Nephron progenitor cell (in vitro differentiated cells): ENCODE data around the gene RAB11FIP4.

ENCODE experiments used
- DNase-seq: peaks from one replicate; pipeline ENCODE4 v3.0.0; 2021
- H3K27ac Mint-ChIP-seq: 2 replicates; pipeline ENCODE4 v1.8.0; 2021; ENCODE audit warnings: mild to moderate bottlenecking, moderate library complexity, mixed read lengths
- H3K27me3 Mint-ChIP-seq: 2 replicates; pipeline ENCODE4 v1.8.0; 2021; ENCODE audit warnings: mild to moderate bottlenecking, low read depth, mixed read lengths; ENCODE audit not compliant: poor library complexity
- H3K36me3 Mint-ChIP-seq: 2 replicates; pipeline ENCODE4 v1.8.0; 2021; ENCODE audit warnings: low read depth, mixed read lengths
- H3K4me1 Mint-ChIP-seq: 2 replicates; pipeline ENCODE4 v1.8.0; 2021; ENCODE audit warnings: mixed read lengths
- H3K4me3 Mint-ChIP-seq: 2 replicates; pipeline ENCODE4 v1.8.0; 2021; ENCODE audit warnings: mild to moderate bottlenecking, moderate library complexity, mixed read lengths
- H3K9me3 Mint-ChIP-seq: 2 replicates; pipeline ENCODE4 v1.8.0; 2021; ENCODE audit warnings: mild to moderate bottlenecking, moderate library complexity, mixed read lengths
- CTCF ChIP-seq: fragments of 200-600 bp; sonication (generic); IDR thresholded peaks from 2 replicates; pipeline ENCODE4 v1.5.0; 2021; ENCODE audit warnings: antibody characterized with exemption

Gene RAB11FIP4

GRCh38 chr17:31511195-31511578 is 119.7 kb downstream of the RAB11FIP4 start:
- no peak for TF ChIP-seq CTCF
- H3K27me3 Mint-ChIP-seq = no peaks in the 10 kb centered on the region
- no peaks in the 10 kb centered on the region for H3K9me3 Mint-ChIP-seq
- no peaks in the 10 kb centered on the region for H3K36me3 Mint-ChIP-seq
- H3K4me1 Mint-ChIP-seq = peaks cover 46% of the 10 kb centered on the region
- H3K4me3 Mint-ChIP-seq = no peak overlapping the region
- H3K27ac Mint-ChIP-seq = no peak overlapping the region
- DNase-seq = no peak

- Mint-ChIP-seq H3K4me1 (peaks cover 46% of the 10 kb centered on the region), H3K36me3 (no peaks in the 10 kb centered on the region), H3K9me3 (no peaks in the 10 kb centered on the region), H3K27me3 (no peaks in the 10 kb centered on the region), H3K4me3 (no peak overlapping the region), H3K27ac (no peak overlapping the region)
- no peak for TF ChIP-seq CTCF
- DNase-seq = no peak
These were observed 120.1 kb downstream of the RAB11FIP4 start for GRCh38 chr17:31511580-31511979.

GRCh38 chr17:31512104-31512740 is 120.7 kb downstream of the RAB11FIP4 start:
- H3K9me3 Mint-ChIP-seq = no peaks in the 10 kb centered on the region
- no peak for DNase-seq
- no peak overlapping the region for H3K4me3 Mint-ChIP-seq
- H3K36me3 Mint-ChIP-seq = no peaks in the 10 kb centered on the region
- no peak overlapping the region for H3K27ac Mint-ChIP-seq
- no peaks in the 10 kb centered on the region for H3K27me3 Mint-ChIP-seq
- TF ChIP-seq CTCF = no peak
- peaks cover 46% of the 10 kb centered on the region for H3K4me1 Mint-ChIP-seq

- no peak for DNase-seq
- Mint-ChIP-seq H3K27me3 (no peaks in the 10 kb centered on the region), H3K4me3 (no peak overlapping the region), H3K9me3 (no peaks in the 10 kb centered on the region), H3K36me3 (no peaks in the 10 kb centered on the region), H3K27ac (no peak overlapping the region), H3K4me1 (peaks cover 51% of the 10 kb centered on the region)
- no peak for TF ChIP-seq CTCF
These were observed 121.3 kb downstream of the RAB11FIP4 start for GRCh38 chr17:31512796-31513195.

GRCh38 chr17:31513731-31514427 is 122.4 kb downstream of the RAB11FIP4 start:
- Mint-ChIP-seq H3K27me3 (no peaks in the 10 kb centered on the region), H3K9me3 (no peaks in the 10 kb centered on the region), H3K27ac (no peak overlapping the region), H3K36me3 (no peaks in the 10 kb centered on the region), H3K4me1 (peaks cover 46% of the 10 kb centered on the region), H3K4me3 (no peak overlapping the region)
- no peak for DNase-seq
- TF ChIP-seq CTCF = no peak

GRCh38 chr17:31515267-31515666 is 123.8 kb downstream of the RAB11FIP4 start:
- H3K4me3 Mint-ChIP-seq = no peak overlapping the region
- no peaks in the 10 kb centered on the region for H3K36me3 Mint-ChIP-seq
- H3K27me3 Mint-ChIP-seq = no peaks in the 10 kb centered on the region
- no peak for DNase-seq
- TF ChIP-seq CTCF = no peak
- H3K27ac Mint-ChIP-seq = no peak overlapping the region
- no peaks in the 10 kb centered on the region for H3K9me3 Mint-ChIP-seq
- H3K4me1 Mint-ChIP-seq = peaks cover 34% of the 10 kb centered on the region
